ENCODE results near the gene FRMD4A.
"Not testable (repeated sequence)": the region's sequence is repeated elsewhere in the genome, so short reads cannot be mapped to it uniquely, and the experiment has no call there.

The FRMD4A gene

DNA sequence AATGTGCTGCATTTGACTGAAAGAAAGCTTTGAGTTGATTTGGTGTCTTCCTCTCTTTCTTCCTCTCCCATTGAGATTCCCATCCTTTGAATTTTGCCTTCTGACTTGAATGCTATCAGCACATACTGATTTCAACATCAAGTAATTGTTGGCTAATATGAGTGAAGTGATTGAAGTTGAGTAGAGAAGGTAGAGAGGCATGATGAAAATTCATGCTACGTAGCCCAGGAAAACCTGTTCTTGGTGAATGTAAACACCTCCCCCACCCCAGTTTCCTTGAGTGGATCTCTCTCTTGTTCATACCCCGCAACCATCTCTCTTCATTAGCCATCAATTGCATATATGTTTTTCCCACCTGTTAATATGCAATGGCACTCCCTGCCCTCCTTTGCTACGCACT is 193.3 kb downstream of the FRMD4A start:
- H3F3A ChIP-seq (ENCODE audit: insufficient read depth, low read length) = no peaks in the 10 kb centered on the region
- H3K9ac ChIP-seq (ENCODE audit: low read length) = no peak overlapping the region
- no peaks in the 10 kb centered on the region for H3K9me3 ChIP-seq (replicated peaks; ENCODE audit: insufficient read depth, low read length)
- H2AFZ ChIP-seq (ENCODE audit: low read length) = no peak overlapping the region
- no peaks in the 10 kb centered on the region for H3K9me2 ChIP-seq (replicated peaks; ENCODE audit: insufficient read depth, low read length)
- no peaks in the 10 kb centered on the region for H4K20me1 ChIP-seq (ENCODE audit: insufficient read depth, low read length)
- H3K27ac ChIP-seq (ENCODE audit: low read length) = no peak overlapping the region
- no peak overlapping the region for H3K4me3 ChIP-seq (ENCODE audit: low read length)
- TF ChIP-seq EZH2phosphoT487 (IDR thresholded peaks at IDR 0.05; ENCODE audit: low read length) = no peak
- no peaks in the 10 kb centered on the region for H3K79me2 ChIP-seq (ENCODE audit: low read length)
- no peaks in the 10 kb centered on the region for H3K4me1 ChIP-seq (ENCODE audit: low read length)
- no peak for DNase-seq
- no peaks in the 10 kb centered on the region for H3K36me3 ChIP-seq (replicated peaks; ENCODE audit: insufficient read depth, low read length)
- H3K27me3 ChIP-seq (replicated peaks; ENCODE audit: insufficient read depth, low read length) = no peaks in the 10 kb centered on the region
- H3K4me2 ChIP-seq (ENCODE audit: low read depth, low read length) = no peak overlapping the region

DNA sequence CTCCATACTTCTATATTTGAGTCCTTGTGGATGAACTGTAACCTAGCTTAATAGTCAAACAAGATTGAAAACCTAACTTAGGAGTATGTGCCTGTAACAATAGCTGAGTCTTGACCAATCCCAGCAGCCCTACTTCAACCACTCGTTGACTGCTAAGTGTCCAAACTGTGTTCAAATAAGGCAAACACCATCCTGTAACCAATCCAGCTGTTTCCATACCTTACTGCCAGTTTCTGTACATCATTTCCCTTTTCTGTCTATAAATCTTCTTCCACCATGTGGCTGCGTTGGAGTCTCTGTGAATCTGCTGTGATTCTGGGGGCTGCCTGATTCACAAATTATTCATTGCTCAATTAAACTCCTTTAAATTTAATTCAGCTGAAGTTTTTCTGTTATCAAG is 195.5 kb downstream of the FRMD4A start:
- H3K4me1 ChIP-seq (ENCODE audit: low read length); H3K4me2 ChIP-seq (ENCODE audit: low read depth, low read length); H3K4me3 ChIP-seq (ENCODE audit: low read length); H4K20me1 ChIP-seq (ENCODE audit: insufficient read depth, low read length); H3K9me2 ChIP-seq (replicated peaks; ENCODE audit: insufficient read depth, low read length); H3K27ac ChIP-seq (ENCODE audit: low read length); H3F3A ChIP-seq (ENCODE audit: insufficient read depth, low read length); DNase-seq; H3K27me3 ChIP-seq (replicated peaks; ENCODE audit: insufficient read depth, low read length); H3K79me2 ChIP-seq (ENCODE audit: low read length); H2AFZ ChIP-seq (ENCODE audit: low read length); H3K36me3 ChIP-seq (replicated peaks; ENCODE audit: insufficient read depth, low read length); H3K9ac ChIP-seq (ENCODE audit: low read length); H3K9me3 ChIP-seq (replicated peaks; ENCODE audit: insufficient read depth, low read length): not testable (repeated sequence)

DNA sequence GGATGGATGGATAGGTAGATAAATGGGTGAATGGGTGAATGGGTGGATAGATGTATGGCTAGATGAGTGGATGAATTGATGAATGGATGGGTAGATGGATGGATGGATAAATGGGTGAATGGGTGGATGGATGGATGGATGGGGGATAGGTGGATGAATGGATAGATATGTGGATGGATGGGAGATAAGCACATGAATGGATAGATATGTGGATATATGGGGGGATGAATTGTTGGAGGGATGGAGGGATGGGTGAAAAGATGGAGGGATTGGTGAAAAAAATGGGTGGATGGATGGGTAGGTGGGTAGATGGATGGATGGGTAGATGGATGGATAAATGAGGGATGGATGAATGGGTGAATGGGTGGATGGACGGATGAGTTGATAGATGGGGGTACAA is 196.4 kb downstream of the FRMD4A start:
- TF ChIP-seq EZH2 (optimal IDR thresholded peaks at IDR 0.05; ENCODE audit: low read depth, low read length) (no peak), EZH2phosphoT487 (IDR thresholded peaks at IDR 0.05; ENCODE audit: low read length) (no peak)
- TF ChIP-seq, protein P1, sequence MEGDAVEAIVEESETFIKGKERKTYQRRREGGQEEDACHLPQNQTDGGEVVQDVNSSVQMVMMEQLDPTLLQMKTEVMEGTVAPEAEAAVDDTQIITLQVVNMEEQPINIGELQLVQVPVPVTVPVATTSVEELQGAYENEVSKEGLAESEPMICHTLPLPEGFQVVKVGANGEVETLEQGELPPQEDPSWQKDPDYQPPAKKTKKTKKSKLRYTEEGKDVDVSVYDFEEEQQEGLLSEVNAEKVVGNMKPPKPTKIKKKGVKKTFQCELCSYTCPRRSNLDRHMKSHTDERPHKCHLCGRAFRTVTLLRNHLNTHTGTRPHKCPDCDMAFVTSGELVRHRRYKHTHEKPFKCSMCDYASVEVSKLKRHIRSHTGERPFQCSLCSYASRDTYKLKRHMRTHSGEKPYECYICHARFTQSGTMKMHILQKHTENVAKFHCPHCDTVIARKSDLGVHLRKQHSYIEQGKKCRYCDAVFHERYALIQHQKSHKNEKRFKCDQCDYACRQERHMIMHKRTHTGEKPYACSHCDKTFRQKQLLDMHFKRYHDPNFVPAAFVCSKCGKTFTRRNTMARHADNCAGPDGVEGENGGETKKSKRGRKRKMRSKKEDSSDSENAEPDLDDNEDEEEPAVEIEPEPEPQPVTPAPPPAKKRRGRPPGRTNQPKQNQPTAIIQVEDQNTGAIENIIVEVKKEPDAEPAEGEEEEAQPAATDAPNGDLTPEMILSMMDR (IDR thresholded peaks at IDR 0.05; ENCODE audit: low read length) = no peak
- no peak overlapping the region for H3K4me2 ChIP-seq (ENCODE audit: low read depth, low read length)
- no peaks in the 10 kb centered on the region for H3K36me3 ChIP-seq (replicated peaks; ENCODE audit: insufficient read depth, low read length)
- H3K27me3 ChIP-seq (replicated peaks; ENCODE audit: insufficient read depth, low read length) = no peaks in the 10 kb centered on the region
- H3F3A ChIP-seq (ENCODE audit: insufficient read depth, low read length) = no peaks in the 10 kb centered on the region
- H4K20me1 ChIP-seq (ENCODE audit: insufficient read depth, low read length) = no peaks in the 10 kb centered on the region
- H3K27ac ChIP-seq (ENCODE audit: low read length) = no peak overlapping the region
- H3K4me1 ChIP-seq (ENCODE audit: low read length) = no peaks in the 10 kb centered on the region
- no peak overlapping the region for H3K4me3 ChIP-seq (ENCODE audit: low read length)
- no peak overlapping the region for H2AFZ ChIP-seq (ENCODE audit: low read length)
- H3K9me2 ChIP-seq (replicated peaks; ENCODE audit: insufficient read depth, low read length) = no peaks in the 10 kb centered on the region
- H3K79me2 ChIP-seq (ENCODE audit: low read length) = no peaks in the 10 kb centered on the region
- DNase-seq = no peak
- no peak overlapping the region for H3K9ac ChIP-seq (ENCODE audit: low read length)
- H3K9me3 ChIP-seq (replicated peaks; ENCODE audit: insufficient read depth, low read length) = no peaks in the 10 kb centered on the region

DNA sequence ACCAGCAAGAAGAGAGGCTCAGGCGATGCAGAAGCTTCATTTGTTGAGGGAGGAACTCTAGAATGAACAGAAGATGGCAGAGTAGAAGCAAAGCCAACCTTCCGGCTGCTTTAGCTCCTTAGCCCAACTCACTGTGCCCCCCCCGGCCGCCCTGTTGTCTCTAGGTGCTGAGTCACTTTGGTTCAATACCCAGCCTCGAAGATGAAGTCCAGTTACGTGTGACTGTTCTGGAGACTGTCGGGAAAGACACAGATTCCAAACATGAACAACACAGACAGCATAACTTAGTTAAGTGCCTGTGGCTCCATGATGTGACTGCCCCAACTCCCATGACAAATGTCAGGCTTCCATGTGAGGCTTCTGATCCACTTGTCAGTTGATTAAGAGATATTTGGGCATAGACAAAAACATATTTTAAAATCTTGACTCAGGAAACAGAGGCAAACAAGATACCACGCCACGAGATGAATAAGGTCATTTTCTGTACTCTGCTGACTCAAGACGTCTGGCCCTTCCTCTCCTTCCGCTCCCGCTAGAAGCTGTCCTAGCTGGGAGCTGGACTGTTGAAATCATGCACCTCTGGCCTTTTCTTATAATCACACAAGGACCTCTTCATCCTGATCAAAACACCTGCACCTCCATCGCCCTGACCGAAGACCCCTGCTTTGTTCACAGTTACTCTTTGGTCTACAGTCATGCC is 199.3 kb downstream of the FRMD4A start:
- no peaks in the 10 kb centered on the region for H3F3A ChIP-seq (ENCODE audit: insufficient read depth, low read length)
- no peak overlapping the region for H3K4me3 ChIP-seq (ENCODE audit: low read length)
- H3K36me3 ChIP-seq (replicated peaks; ENCODE audit: insufficient read depth, low read length) = no peaks in the 10 kb centered on the region
- no peak overlapping the region for H3K4me2 ChIP-seq (ENCODE audit: low read depth, low read length)
- no peaks in the 10 kb centered on the region for H3K27me3 ChIP-seq (replicated peaks; ENCODE audit: insufficient read depth, low read length)
- H3K9ac ChIP-seq (ENCODE audit: low read length) = no peak overlapping the region
- no peaks in the 10 kb centered on the region for H3K79me2 ChIP-seq (ENCODE audit: low read length)
- H3K9me2 ChIP-seq (replicated peaks; ENCODE audit: insufficient read depth, low read length) = no peaks in the 10 kb centered on the region
- TF ChIP-seq EZH2phosphoT487 (IDR thresholded peaks at IDR 0.05; ENCODE audit: low read length) = no peak
- TF ChIP-seq, protein P1 (IDR thresholded peaks at IDR 0.05; ENCODE audit: low read length) = no peak
- TF ChIP-seq EZH2 (optimal IDR thresholded peaks at IDR 0.05; ENCODE audit: low read depth, low read length) = no peak
- no peaks in the 10 kb centered on the region for H3K9me3 ChIP-seq (replicated peaks; ENCODE audit: insufficient read depth, low read length)
- H4K20me1 ChIP-seq (ENCODE audit: insufficient read depth, low read length) = no peaks in the 10 kb centered on the region
- no peak for DNase-seq
- H2AFZ ChIP-seq (ENCODE audit: low read length) = no peak overlapping the region
- no peaks in the 10 kb centered on the region for H3K4me1 ChIP-seq (ENCODE audit: low read length)
- no peak overlapping the region for H3K27ac ChIP-seq (ENCODE audit: low read length)

All from MM.1S (cell line).